SH-SY5Y (cell line): ENCODE data around the gene OSBPL3.

ENCODE experiments used
- GATA2 ChIP-seq: IDR thresholded peaks from 2 replicates; pipeline ENCODE4 v1.6.1; 2011; ENCODE audit warnings: mild to moderate bottlenecking, low read depth, low read length
- GATA3 ChIP-seq: IDR thresholded peaks from 2 replicates; pipeline ENCODE4 v1.6.1; 2011; ENCODE audit warnings: low read depth, mild to moderate bottlenecking, low read length, moderate library complexity

OSBPL3 gene

GRCh38 chr7:24825381-24825794, 154.6 kb downstream of the OSBPL3 start:
- TF ChIP-seq GATA3 (no peak), GATA2 (no peak)

GRCh38 chr7:24824896-24825295, 155.1 kb downstream of the OSBPL3 start:
- TF ChIP-seq GATA3 (no peak), GATA2 (no peak)

- TF ChIP-seq GATA2 (no peak), GATA3 (no peak)
These were observed 155.6 kb downstream of the OSBPL3 start for GRCh38 chr7:24824400-24824799.

GRCh38 chr7:24821754-24822054, 158.3 kb downstream of the OSBPL3 start:
- TF ChIP-seq GATA2: no peak
- no peak for TF ChIP-seq GATA3

- TF ChIP-seq GATA2 (no peak), GATA3 (no peak)
These were observed 158.8 kb downstream of the OSBPL3 start for GRCh38 chr7:24821045-24821753.

- TF ChIP-seq GATA3: no peak
- no peak for TF ChIP-seq GATA2
These were observed 159.3 kb downstream of the OSBPL3 start for GRCh38 chr7:24820730-24821044.

GRCh38 chr7:24819916-24820689, 159.9 kb downstream of the OSBPL3 start:
- no peak for TF ChIP-seq GATA3
- TF ChIP-seq GATA2: no peak

- TF ChIP-seq GATA2 (no peak), GATA3 (no peak)
These were observed 162.6 kb downstream of the OSBPL3 start for GRCh38 chr7:24817339-24817738.

DNA sequence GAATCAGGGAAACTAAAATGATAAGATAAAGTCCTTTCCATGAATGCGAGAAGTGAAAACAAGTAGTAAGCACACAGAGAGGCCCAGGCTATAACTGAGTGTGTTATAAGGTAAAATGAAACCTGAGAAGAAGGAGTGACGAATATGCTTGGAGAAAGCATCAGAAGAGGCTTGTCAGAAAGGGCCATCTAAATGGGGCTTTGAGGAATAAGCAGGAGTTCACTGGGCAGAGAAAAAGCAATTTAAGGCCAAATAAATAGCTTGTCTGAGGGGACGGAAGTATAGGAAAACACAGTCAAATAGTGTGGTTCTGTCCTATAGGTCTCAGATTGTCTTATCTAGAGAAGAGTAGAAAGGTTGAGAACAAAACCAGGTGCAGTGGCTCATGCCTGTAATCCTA, 163.1 kb downstream of the OSBPL3 start:
- TF ChIP-seq GATA3 (no peak), GATA2 (no peak)

DNA sequence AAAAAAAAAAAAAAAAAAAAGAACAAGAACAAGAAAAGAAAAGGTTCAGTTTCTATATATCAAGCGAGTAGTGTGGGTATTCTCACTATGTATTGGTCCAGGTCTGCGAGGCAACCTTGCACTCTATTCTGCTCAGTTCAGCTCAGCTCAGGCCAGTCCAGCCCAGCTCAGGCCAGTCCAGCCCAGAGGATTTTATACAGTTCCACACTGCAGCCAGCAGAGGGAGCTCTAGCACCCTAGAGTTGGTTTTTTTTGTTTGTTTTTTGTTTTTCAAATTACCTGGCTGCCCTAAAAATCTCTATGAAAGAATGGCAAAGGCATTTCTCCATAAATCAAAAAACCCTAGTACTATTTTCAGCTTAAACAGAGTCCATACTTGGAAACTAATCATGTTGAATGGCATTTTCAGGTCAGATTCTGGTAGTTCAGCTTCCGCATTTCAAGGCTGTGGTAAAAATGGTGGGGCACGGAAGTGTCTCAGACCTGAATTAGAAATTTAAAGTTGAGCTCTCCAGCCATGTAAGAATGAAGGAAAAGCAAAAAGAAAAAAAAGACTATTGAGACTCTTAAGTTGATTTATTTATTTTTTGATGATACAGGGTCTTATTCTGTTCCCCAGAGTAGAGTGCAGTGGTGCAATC, 167.6 kb downstream of the OSBPL3 start:
- TF ChIP-seq GATA2 (no peak), GATA3 (no peak)

- no peak for TF ChIP-seq GATA3
- TF ChIP-seq GATA2: no peak
These were observed 171.5 kb downstream of the OSBPL3 start for GRCh38 chr7:24808518-24808917.

GRCh38 chr7:24802300-24802699, 177.7 kb downstream of the OSBPL3 start:
- TF ChIP-seq GATA2: no peak
- TF ChIP-seq GATA3: no peak

DNA sequence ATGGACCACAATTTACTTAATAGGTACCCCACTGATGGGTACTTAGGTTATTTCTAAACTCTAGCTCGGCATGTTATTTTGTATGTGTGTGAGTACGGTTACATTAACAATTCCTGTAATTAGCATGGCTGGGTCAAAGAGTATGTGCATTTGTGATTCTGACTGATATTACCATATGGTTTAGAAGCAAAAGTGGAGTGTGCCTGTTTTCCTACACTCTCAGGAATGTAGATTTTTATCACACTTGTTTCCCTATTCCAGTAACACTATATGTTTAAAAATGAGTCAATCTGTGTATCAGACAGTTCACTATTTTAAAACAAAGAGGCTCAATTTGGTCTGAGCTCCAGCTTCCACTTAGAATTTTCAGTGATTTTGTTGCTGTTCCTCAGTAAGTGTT, 178.1 kb downstream of the OSBPL3 start:
- TF ChIP-seq GATA3 (no peak), GATA2 (no peak)

GRCh38 chr7:24800667-24801066, 179.3 kb downstream of the OSBPL3 start:
- no peak for TF ChIP-seq GATA2
- no peak for TF ChIP-seq GATA3

- TF ChIP-seq GATA2: no peak
- TF ChIP-seq GATA3: no peak
These were observed 179.9 kb downstream of the OSBPL3 start for GRCh38 chr7:24800073-24800472.
